Bronchial epithelial cell (primary cell): ENCODE measurements around the gene OR4M1. TPM values are rescaled to one million over a fixed set of nuclear protein-coding genes. Genes with fewer than 3 reads are reported as not detected.
"Not testable (repeated sequence)": the region's sequence is repeated elsewhere in the genome, so short reads cannot be mapped to it uniquely, and the experiment has no call there.

Experiments
- DNase-seq: peaks from one replicate; pipeline ENCODE4 v3.0.0-alpha.2; 2010; ENCODE audit warnings: low read depth
- FAIRE-seq: peaks from 2 replicates; lab custom pipeline; 2011; peaks lifted over from hg19 to GRCh38; lab: Jason Lieb, UNC
- H3K27me3 ChIP-seq: 2 replicates; pipeline ENCODE4 v1.5.1; 2011; ENCODE audit warnings: low read length; ENCODE audit not compliant: control insufficient read depth, insufficient read depth
- H3K36me3 ChIP-seq: 2 replicates; pipeline ENCODE4 v1.5.1; 2011; ENCODE audit warnings: low read length; ENCODE audit not compliant: control insufficient read depth, insufficient read depth
- H3K4me3 ChIP-seq: 2 replicates; pipeline ENCODE4 v1.5.1; 2011; ENCODE audit warnings: mild to moderate bottlenecking, low read depth, low read length, control low read depth
- CTCF ChIP-seq: IDR thresholded peaks from 2 replicates; pipeline ENCODE4 v1.5.1; 2011; ENCODE audit warnings: mild to moderate bottlenecking, moderate library complexity, low read length, control low read depth, inconsistent platforms; ENCODE audit not compliant: insufficient read depth, severe bottlenecking
- total RNA-seq: library from RNA; depleted of rRNA; stranded (reverse); fragments of >200 nt; gene quantifications from 2 replicates; pipeline ENCODE4 v1.2.1, GENCODE V29; 2014

Gene OR4M1
- total RNA-seq, 1 donor from 2014 or later = not detected

- no peak for FAIRE-seq
- no peaks in the 10 kb centered on the region for H3K27me3 ChIP-seq
- DNase-seq = peak; percentile 0
- no peaks in the 10 kb centered on the region for H3K36me3 ChIP-seq
- TF ChIP-seq CTCF = no peak
- H3K4me3 ChIP-seq = no peak overlapping the region
Observed at GRCh38 chr14:19823765-19824164, 50.5 kb downstream of the OR4M1 start.

GRCh38 chr14:19827626-19828244 lies 54.4 kb downstream of the OR4M1 start:
- not testable (repeated sequence) for FAIRE-seq, DNase-seq, H3K27me3 ChIP-seq, H3K4me3 ChIP-seq, H3K36me3 ChIP-seq

GRCh38 chr14:19828314-19828713 lies 55.0 kb downstream of the OR4M1 start:
- Histone ChIP-seq H3K27me3 (no peaks in the 10 kb centered on the region), H3K36me3 (no peaks in the 10 kb centered on the region), H3K4me3 (no peak overlapping the region)
- FAIRE-seq = no peak
- no peak for TF ChIP-seq CTCF
- DNase-seq = no peak

Other genes with a start within 250 kb of the OR4M1 start
- gene OR11H2, start 59.6 kb upstream of the OR4M1 start, total RNA-seq = not detected in 2 replicates
- not detected in 2 replicates for gene OR4Q3, start 29.9 kb upstream of the OR4M1 start, total RNA-seq
- gene OR4N2, start 30.3 kb downstream of the OR4M1 start, total RNA-seq = not detected in 2 replicates
- not detected in 2 replicates for gene OR4K2, start 101.6 kb downstream of the OR4M1 start, total RNA-seq
- gene OR4K5, start 147.1 kb downstream of the OR4M1 start, total RNA-seq = not detected in 2 replicates
- not detected in 2 replicates for gene OR4K1, start 157.4 kb downstream of the OR4M1 start, total RNA-seq
- gene OR4K15, start 202.1 kb downstream of the OR4M1 start, total RNA-seq = not detected in 2 replicates
- gene OR4Q2, start 228.7 kb downstream of the OR4M1 start, total RNA-seq = not detected in 2 replicates
- gene OR4K14, start 245.8 kb downstream of the OR4M1 start, total RNA-seq = not detected in 2 replicates